Ovary (tissue), 9 donors: Measurements from ENCODE around the gene ADK. TPM values are rescaled to one million over a fixed set of nuclear protein-coding genes. Genes with fewer than 3 reads are reported as not detected.

Experiments used
- DNase-seq, 5 donors: peaks; one replicate each; pipeline ENCODE4 v3.0.0-alpha.2; 2019 to 2020
- H3K27ac ChIP-seq, 2 donors: fragments of 200-600 bp; one replicate each; pipeline versions ENCODE4 v1.5.1 to v1.8.0; 2019 to 2022
- H3K27me3 ChIP-seq: fragments of 200-600 bp; one replicate; pipeline ENCODE4 v1.8.0; 2022
- H3K36me3 ChIP-seq: fragments of 200-600 bp; sonication (generic); one replicate; pipeline ENCODE4 v1.5.1; 2019
- H3K4me1 ChIP-seq: one replicate; pipeline ENCODE4 v1.8.1; 2013; ENCODE audit warnings: mild to moderate bottlenecking, moderate library complexity; ENCODE audit not compliant: insufficient read depth
- H3K4me3 ChIP-seq: fragments of 200-600 bp; sonication (generic); one replicate; pipeline ENCODE4 v1.5.1; 2017
- H3K9me3 ChIP-seq, 2 donors: fragments of 200-600 bp in 1 of 2; sonication (generic) in 1 of 2; one replicate each; pipeline versions ENCODE4 v1.5.1 to v1.8.1; 2013 to 2019; ENCODE audit warnings: mild to moderate bottlenecking in 1 of 2, moderate library complexity in 1 of 2
- EP300 ChIP-seq: sonication (generic); formaldehyde crosslinking; IDR thresholded peaks from one replicate; pipeline ENCODE4 v1.6.1; 2017; ENCODE audit warnings: antibody characterized with exemption
- POLR2A ChIP-seq: fragments of 450-650 bp; IDR thresholded peaks from one replicate; pipeline ENCODE4 v1.6.1; 2017; ENCODE audit warnings: antibody characterized with exemption, mild to moderate bottlenecking, moderate library complexity
- WGBS, 3 donors: extraction: QIAGEN DNeasy Blood & Tissue Kit in 1 of 3; methylation state at CpG; one replicate each; pipeline versions ENCODE4 v1.1.5 to v1.1.7; 2013 to 2017; 5-methylcytosine and 5-hydroxymethylcytosine counted together
- intact Hi-C, 4 donors: fragments of 100-400 bp; cut with DNase I; formaldehyde crosslinking; loops; one replicate each; pipeline versions ENCODE4 v1.11.0 to v1.15.1; 2022 to 2023
- polyA plus RNA-seq, 2 donors: library from polyadenylated mRNA; stranded (reverse); fragments of 200-250 nt in 1 of 2; fragments of 350-450 nt in 1 of 2; fragmentation: Illumina TruSeq in 1 of 2; extraction: RNeasy Lipid Tissue Mini Kit (QIAGEN cat#74804) in 1 of 2; gene quantifications; one replicate each; pipeline ENCODE4 v1.2.3, GENCODE V29; 2013 to 2014
- total RNA-seq, 7 donors: library from RNA; depleted of rRNA in 2 of 7; stranded (reverse); fragments of >200 nt in 2 of 7; fragmentation: NEBNext Ultra II Directional in 3 of 7; extraction: Animal tissue kit (Norgen Biotek cat#: 25700) in 3 of 7; gene quantifications; one replicate each; pipeline versions ENCODE4 v1.1.0 to v1.2.4, GENCODE V29; 2016 to 2023
- TF ChIP-seq, protein P1 (sequence below), 3 donors: fragments of 450-650 bp in 2 of 3; fragments of 200-600 bp in 1 of 3; IDR thresholded peaks; one replicate each; pipeline versions ENCODE4 v1.5.1 to v1.8.0; 2016 to 2022; ENCODE audit warnings: antibody characterized with exemption in 3 of 3, mild to moderate bottlenecking in 1 of 3
- donor health status: DM: no; HTN: no; CAD: no; lungs with moderate emphysema.
- donor health status: DM: no; HTN: no; CAD: no.
- donor health status: Bipolar disorder and iron deficiency.
- donor health status: DM: yes; HTN: yes; CAD: no.
- donor health status: DM: no; HTN: no; CAD: no.
- donor health status: DM: yes; HTN: yes; CAD: no.

The ADK gene
- total and polyA plus RNA-seq, 9 donors: 9.4 to 20.4 (median 12.2) TPM

DNA sequence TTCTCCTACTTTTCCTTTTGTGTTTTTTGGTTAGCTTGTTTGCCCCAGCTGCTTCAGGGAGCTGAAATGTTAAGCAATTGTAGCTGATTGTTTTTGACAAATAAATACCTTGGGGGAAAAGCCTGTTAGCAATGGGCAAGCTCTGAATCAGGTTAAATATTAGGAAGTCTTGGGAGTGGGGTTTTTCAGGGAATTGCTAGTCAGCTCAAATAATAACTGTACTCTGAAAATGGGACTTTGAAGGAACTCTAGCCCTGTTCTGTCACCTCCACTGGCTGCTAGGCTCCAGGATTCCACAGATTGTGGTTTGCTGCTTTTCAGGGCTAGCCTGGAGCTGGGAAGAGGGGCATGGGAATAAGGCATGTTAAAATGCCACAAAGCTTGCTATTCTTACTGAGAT, 39.5 kb downstream of the ADK start:
- H3K36me3 ChIP-seq: no peaks in the 10 kb centered on the region
- intact Hi-C loops: no loop called here
- H3K27me3 ChIP-seq: no peaks in the 10 kb centered on the region
- H3K27ac ChIP-seq: no peak overlapping the region
- H3K9me3 ChIP-seq: no peaks in the 10 kb centered on the region
- H3K4me1 ChIP-seq: no peaks in the 10 kb centered on the region
- DNase-seq: no peak
- TF ChIP-seq, protein P1, sequence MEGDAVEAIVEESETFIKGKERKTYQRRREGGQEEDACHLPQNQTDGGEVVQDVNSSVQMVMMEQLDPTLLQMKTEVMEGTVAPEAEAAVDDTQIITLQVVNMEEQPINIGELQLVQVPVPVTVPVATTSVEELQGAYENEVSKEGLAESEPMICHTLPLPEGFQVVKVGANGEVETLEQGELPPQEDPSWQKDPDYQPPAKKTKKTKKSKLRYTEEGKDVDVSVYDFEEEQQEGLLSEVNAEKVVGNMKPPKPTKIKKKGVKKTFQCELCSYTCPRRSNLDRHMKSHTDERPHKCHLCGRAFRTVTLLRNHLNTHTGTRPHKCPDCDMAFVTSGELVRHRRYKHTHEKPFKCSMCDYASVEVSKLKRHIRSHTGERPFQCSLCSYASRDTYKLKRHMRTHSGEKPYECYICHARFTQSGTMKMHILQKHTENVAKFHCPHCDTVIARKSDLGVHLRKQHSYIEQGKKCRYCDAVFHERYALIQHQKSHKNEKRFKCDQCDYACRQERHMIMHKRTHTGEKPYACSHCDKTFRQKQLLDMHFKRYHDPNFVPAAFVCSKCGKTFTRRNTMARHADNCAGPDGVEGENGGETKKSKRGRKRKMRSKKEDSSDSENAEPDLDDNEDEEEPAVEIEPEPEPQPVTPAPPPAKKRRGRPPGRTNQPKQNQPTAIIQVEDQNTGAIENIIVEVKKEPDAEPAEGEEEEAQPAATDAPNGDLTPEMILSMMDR (IDR thresholded peaks at IDR 0.05): no peak
- TF ChIP-seq POLR2A (no peak), EP300 (no peak)
- no peak overlapping the region for H3K4me3 ChIP-seq

DNA sequence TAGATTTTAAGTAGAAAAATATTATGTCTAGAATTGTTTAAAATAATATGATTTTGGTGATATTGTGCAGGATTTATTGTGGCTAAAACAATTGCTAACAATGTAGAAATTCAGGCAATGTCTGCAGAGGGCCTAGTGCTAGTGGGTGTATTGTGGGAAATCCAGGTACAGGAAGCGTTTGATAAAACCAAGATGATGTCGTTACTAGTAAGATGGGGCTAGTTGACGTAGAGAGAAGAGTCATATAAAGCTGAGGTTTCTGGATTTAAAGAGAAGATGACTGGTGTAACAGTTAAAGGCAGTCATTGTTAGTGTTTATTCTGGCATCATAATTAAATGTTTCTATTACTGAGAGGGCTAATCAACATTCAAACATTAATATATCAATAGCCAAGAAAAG, 43.5 kb downstream of the ADK start:
- H3K36me3 ChIP-seq: no peaks in the 10 kb centered on the region
- H3K4me3 ChIP-seq: no peak overlapping the region
- no peaks in the 10 kb centered on the region for H3K9me3 ChIP-seq
- no peaks in the 10 kb centered on the region for H3K4me1 ChIP-seq
- intact Hi-C loops: no loop called here
- no peaks in the 10 kb centered on the region for H3K27me3 ChIP-seq
- DNase-seq: no peak
- H3K27ac ChIP-seq: no peak overlapping the region
- 81 to 92% (median 86%) methylated on average over 3 of the region's 3 CpGs for WGBS, 3 donors
- TF ChIP-seq EP300: no peak
- no peak for TF ChIP-seq POLR2A

DNA sequence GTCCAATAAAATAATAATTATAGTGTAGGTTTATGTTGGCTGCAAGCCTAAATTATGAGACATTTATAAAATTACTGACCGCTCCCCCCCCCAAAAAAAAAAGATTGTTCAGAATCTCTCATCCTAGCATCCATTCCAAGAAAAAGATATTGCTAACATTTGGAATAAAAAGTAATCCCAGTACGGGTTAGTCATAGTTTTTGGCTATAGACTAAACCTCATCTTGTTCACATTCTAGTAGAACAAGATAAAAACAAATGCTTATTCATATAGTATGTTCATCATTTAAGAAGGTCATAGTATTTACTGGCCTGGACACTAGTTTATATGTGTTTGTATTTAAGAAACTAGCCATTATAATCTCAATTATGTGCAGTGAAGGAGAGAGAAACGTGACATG, 44.0 kb downstream of the ADK start:
- 55 to 77% (median 64%) methylated on average over 3 of the region's 3 CpGs for WGBS, 3 donors

DNA sequence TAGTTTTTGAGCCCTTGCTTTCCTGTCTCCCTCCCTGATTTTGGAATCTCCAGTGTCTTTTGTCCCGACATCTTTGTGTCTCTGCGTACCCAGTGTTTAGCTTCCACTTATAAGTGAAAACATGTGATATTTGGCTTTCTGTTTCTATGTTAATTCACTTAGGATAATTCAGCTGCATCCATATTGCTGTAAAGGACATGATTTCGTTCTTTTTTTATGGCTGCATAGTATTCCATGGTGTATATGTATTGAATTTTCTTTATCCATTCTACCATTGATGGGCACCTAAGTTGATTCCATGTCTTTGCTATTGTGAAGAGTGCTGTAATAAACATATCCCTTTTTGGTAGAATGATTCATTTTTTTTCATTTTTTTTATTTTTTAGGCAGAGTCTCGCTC, 48.3 kb downstream of the ADK start:
- H3K9me3 ChIP-seq: no peaks in the 10 kb centered on the region
- intact Hi-C loops: no loop called here
- no peaks in the 10 kb centered on the region for H3K4me1 ChIP-seq
- WGBS, 3 donors: 98 to 99% (median 98%) methylated on average over 4 of the region's 4 CpGs
- DNase-seq: no peak
- H3K4me3 ChIP-seq: no peak overlapping the region
- no peaks in the 10 kb centered on the region for H3K36me3 ChIP-seq
- H3K27me3 ChIP-seq: no peaks in the 10 kb centered on the region
- no peak overlapping the region for H3K27ac ChIP-seq
- no peak for TF ChIP-seq POLR2A
- TF ChIP-seq, protein P1 (IDR thresholded peaks at IDR 0.05): no peak
- TF ChIP-seq EP300: no peak

More for the DNA sequence above, 44.0 kb downstream of the ADK start:
- Histone ChIP-seq H3K27me3 (no peaks in the 10 kb centered on the region), H3K36me3 (no peaks in the 10 kb centered on the region), H3K9me3 (no peaks in the 10 kb centered on the region), H3K4me3 (no peak overlapping the region), H3K27ac (no peak overlapping the region), H3K4me1 (no peaks in the 10 kb centered on the region)
- no peak for DNase-seq
- intact Hi-C loops: no loop called here
- TF ChIP-seq POLR2A (no peak), EP300 (no peak)
- TF ChIP-seq, protein P1 (IDR thresholded peaks at IDR 0.05): no peak

DNA sequence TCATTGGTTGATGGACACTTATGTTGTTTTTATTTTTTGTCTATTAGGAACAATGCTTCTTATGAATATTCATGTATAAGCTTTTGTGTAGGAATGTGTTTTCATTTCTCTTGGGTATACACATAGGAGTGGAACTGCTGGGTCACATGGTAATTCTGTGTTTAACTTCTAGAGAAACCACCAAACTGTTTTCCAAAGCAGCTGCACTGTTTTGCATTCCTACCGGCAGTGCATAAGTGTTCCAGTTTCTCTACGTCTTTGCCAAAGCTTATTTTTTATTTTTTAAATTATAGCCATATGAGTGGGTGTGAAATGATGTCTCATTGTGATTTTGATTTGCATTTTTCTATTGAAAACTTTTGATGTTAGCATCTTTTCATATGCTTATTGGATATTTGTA, 51.3 kb downstream of the ADK start:
- Histone ChIP-seq H3K9me3 (no peaks in the 10 kb centered on the region), H3K27me3 (no peaks in the 10 kb centered on the region), H3K36me3 (no peaks in the 10 kb centered on the region), H3K4me3 (no peak overlapping the region), H3K4me1 (no peaks in the 10 kb centered on the region), H3K27ac (no peak overlapping the region)
- intact Hi-C loops: no loop called here
- 6 to 29% (median 10%) methylated on average over 2 of the region's 2 CpGs for WGBS, 3 donors
- no peak for DNase-seq
- TF ChIP-seq, protein P1 (IDR thresholded peaks at IDR 0.05): no peak
- no peak for TF ChIP-seq POLR2A
- TF ChIP-seq EP300: no peak
